Body of pancreas (tissue), 4 donors: ENCODE measurements around the gene NCAPD3.

Source experiments
- POLR2A ChIP-seq, 3 donors: fragments of 450-650 bp; IDR thresholded peaks; one replicate each; pipeline ENCODE4 v1.6.1; 2016; ENCODE audit warnings: antibody characterized with exemption in 3 of 3, mild to moderate bottlenecking in 2 of 3
- TF ChIP-seq, protein P1 (sequence below), 7 experiments: fragments of 450-650 bp in 4 of 7; fragments of 200-600 bp in 3 of 7; sonication (generic) in 3 of 7; IDR thresholded peaks; one replicate each; pipeline ENCODE4 v1.5.1; 2016 to 2019; ENCODE audit warnings: antibody characterized with exemption in 7 of 7

DNA sequence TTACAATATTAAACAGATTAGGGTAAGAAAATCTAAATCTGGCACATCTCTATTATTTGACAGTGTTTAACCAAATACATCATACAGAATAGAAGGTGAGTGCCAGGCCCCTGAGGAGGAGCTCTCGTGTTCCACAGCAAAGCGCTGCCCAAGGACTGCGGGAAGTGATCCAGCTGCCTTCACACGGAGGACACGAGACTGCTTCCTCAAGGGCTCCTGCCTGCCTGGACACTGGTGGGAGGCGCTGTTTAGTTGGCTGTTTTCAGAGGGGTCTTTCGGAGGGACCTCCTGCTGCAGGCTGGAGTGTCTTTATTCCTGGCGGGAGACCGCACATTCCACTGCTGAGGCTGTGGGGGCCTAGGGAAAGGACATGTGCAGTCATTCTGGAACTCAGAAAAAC, 71.1 kb downstream of the NCAPD3 start:
- TF ChIP-seq, protein P1, sequence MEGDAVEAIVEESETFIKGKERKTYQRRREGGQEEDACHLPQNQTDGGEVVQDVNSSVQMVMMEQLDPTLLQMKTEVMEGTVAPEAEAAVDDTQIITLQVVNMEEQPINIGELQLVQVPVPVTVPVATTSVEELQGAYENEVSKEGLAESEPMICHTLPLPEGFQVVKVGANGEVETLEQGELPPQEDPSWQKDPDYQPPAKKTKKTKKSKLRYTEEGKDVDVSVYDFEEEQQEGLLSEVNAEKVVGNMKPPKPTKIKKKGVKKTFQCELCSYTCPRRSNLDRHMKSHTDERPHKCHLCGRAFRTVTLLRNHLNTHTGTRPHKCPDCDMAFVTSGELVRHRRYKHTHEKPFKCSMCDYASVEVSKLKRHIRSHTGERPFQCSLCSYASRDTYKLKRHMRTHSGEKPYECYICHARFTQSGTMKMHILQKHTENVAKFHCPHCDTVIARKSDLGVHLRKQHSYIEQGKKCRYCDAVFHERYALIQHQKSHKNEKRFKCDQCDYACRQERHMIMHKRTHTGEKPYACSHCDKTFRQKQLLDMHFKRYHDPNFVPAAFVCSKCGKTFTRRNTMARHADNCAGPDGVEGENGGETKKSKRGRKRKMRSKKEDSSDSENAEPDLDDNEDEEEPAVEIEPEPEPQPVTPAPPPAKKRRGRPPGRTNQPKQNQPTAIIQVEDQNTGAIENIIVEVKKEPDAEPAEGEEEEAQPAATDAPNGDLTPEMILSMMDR (IDR thresholded peaks at IDR 0.05) = no peak
- TF ChIP-seq POLR2A (IDR thresholded peaks at IDR 0.05) = no peak
